ENCODE results near the gene SIK3.

Gene SIK3

DNA sequence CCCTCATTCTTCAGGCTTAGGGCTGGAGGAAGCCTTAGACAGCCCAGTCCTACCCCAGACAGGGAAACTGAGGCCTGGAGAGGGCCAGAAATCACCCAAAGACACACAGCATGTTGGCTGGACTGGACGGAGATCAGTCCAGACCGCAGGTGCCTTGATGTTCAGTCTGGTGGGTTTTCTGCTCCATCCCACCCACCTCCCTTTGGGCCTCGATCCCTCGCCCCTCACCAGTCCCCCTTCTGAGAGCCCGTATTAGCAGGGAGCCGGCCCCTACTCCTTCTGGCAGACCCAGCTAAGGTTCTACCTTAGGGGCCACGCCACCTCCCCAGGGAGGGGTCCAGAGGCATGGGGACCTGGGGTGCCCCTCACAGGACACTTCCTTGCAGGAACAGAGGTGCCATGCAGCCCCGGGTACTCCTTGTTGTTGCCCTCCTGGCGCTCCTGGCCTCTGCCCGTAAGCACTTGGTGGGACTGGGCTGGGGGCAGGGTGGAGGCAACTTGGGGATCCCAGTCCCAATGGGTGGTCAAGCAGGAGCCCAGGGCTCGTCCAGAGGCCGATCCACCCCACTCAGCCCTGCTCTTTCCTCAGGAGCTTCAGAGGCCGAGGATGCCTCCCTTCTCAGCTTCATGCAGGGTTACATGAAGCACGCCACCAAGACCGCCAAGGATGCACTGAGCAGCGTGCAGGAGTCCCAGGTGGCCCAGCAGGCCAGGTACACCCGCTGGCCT lies 267.9 kb downstream of the SIK3 start:
- no peak overlapping the region for H3K27ac ChIP-seq
- H3K9ac ChIP-seq (ENCODE audit: insufficient read length), result no peak overlapping the region
- no peaks in the 10 kb centered on the region for H3K36me3 ChIP-seq (ENCODE audit: insufficient read depth, low read length)
- H3K4me3 ChIP-seq, result no peak overlapping the region
- no peak for TF ChIP-seq POLR2AphosphoS5 (IDR thresholded peaks at IDR 0.05; ENCODE audit: borderline replicate concordance, low read depth, low read length)
- no peak for TF ChIP-seq EZH2 (IDR thresholded peaks at IDR 0.05)
- no peak for TF ChIP-seq FOXP2 (optimal IDR thresholded peaks at IDR 0.05; ENCODE audit: control extremely low read depth, extremely low read length, insufficient read depth)
- DNase-seq (ENCODE audit: low read depth, low spot score), result no peak
- no peaks in the 10 kb centered on the region for H3K9me3 ChIP-seq (ENCODE audit: low read depth, low read length)

GRCh38 chr11:116829525-116830183 lies 268.6 kb downstream of the SIK3 start, which contains the start of gene APOC3:
Gene APOC3 (plus strand): TSS chr11:116829907. CDS start chr11:116830583, 676 bp downstream.
- no peak for TF ChIP-seq POLR2AphosphoS5 (IDR thresholded peaks at IDR 0.05; ENCODE audit: borderline replicate concordance, low read depth, low read length)
- no peak for TF ChIP-seq FOXP2 (optimal IDR thresholded peaks at IDR 0.05; ENCODE audit: control extremely low read depth, extremely low read length, insufficient read depth)
- TF ChIP-seq EZH2 (IDR thresholded peaks at IDR 0.05), result no peak

DNA sequence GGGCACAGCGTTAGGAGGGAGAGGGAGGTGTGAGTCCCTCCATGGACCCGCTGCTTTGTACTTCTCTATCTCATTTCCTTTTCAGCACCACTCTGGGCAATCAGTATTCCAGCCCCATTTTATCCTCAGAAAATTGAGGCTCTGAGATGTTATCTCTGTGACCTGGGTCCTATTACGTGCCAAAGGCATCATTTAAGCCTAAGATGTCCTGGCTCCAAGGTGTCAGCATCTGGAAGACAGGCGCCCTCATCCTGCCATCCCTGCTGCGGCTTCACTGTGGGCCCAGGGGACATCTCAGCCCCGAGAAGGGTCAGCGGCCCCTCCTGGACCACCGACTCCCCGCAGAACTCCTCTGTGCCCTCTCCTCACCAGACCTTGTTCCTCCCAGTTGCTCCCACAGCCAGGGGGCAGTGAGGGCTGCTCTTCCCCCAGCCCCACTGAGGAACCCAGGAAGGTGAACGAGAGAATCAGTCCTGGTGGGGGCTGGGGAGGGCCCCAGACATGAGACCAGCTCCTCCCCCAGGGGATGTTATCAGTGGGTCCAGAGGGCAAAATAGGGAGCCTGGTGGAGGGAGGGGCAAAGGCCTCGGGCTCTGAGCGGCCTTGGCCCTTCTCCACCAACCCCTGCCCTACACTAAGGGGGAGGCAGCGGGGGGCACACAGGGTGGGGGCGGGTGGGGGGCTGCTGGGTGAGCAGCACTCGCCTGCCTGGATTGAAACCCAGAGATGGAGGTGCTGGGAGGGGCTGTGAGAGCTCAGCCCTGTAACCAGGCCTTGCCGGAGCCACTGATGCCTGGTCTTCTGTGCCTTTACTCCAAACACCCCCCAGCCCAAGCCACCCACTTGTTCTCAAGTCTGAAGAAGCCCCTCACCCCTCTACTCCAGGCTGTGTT lies 269.4 kb downstream of the SIK3 start:
- Histone ChIP-seq H3K9ac (ENCODE audit: insufficient read length) (no peak overlapping the region), H3K36me3 (ENCODE audit: insufficient read depth, low read length) (no peaks in the 10 kb centered on the region), H3K9me3 (ENCODE audit: low read depth, low read length) (no peaks in the 10 kb centered on the region), H3K27ac (no peak overlapping the region), H3K4me3 (no peak overlapping the region)
- TF ChIP-seq POLR2AphosphoS5 (IDR thresholded peaks at IDR 0.05; ENCODE audit: borderline replicate concordance, low read depth, low read length), result no peak
- TF ChIP-seq FOXP2 (optimal IDR thresholded peaks at IDR 0.05; ENCODE audit: control extremely low read depth, extremely low read length, insufficient read depth), result no peak
- no peak for TF ChIP-seq EZH2 (IDR thresholded peaks at IDR 0.05)
- no peak for DNase-seq (ENCODE audit: low read depth, low spot score)

More at GRCh38 chr11:116829525-116830183, 268.6 kb downstream of the SIK3 start, which contains the start of gene APOC3:
- Histone ChIP-seq H3K9ac (ENCODE audit: insufficient read length) (no peak within 1 kb of the TSS), H3K27ac (no peak within 1 kb of the TSS), H3K9me3 (ENCODE audit: low read depth, low read length) (no peaks in the 10 kb centered on the region), H3K36me3 (ENCODE audit: insufficient read depth, low read length) (no peaks in the 10 kb centered on the region), H3K4me3 (no peak within 1 kb of the TSS)
- no peak for DNase-seq (ENCODE audit: low read depth, low spot score)

- no peak overlapping the region for H3K9ac ChIP-seq (ENCODE audit: insufficient read length)
- no peak overlapping the region for H3K27ac ChIP-seq
- TF ChIP-seq FOXP2 (optimal IDR thresholded peaks at IDR 0.05; ENCODE audit: control extremely low read depth, extremely low read length, insufficient read depth) (no peak), POLR2AphosphoS5 (IDR thresholded peaks at IDR 0.05; ENCODE audit: borderline replicate concordance, low read depth, low read length) (no peak), EZH2 (IDR thresholded peaks at IDR 0.05) (no peak)
- no peaks in the 10 kb centered on the region for H3K9me3 ChIP-seq (ENCODE audit: low read depth, low read length)
- H3K4me3 ChIP-seq, result no peak overlapping the region
- no peaks in the 10 kb centered on the region for H3K36me3 ChIP-seq (ENCODE audit: insufficient read depth, low read length)
- no peak for DNase-seq (ENCODE audit: low read depth, low spot score)
Observed at GRCh38 chr11:116827461-116827860, 270.8 kb downstream of the SIK3 start.

- H3K9ac ChIP-seq (ENCODE audit: insufficient read length), result no peak overlapping the region
Observed at GRCh38 chr11:116826751-116827431, 271.3 kb downstream of the SIK3 start.

GRCh38 chr11:116825854-116826750 lies 272.1 kb downstream of the SIK3 start:
- Histone ChIP-seq H3K4me3 (no peak overlapping the region), H3K9ac (ENCODE audit: insufficient read length) (no peak overlapping the region), H3K36me3 (ENCODE audit: insufficient read depth, low read length) (no peaks in the 10 kb centered on the region), H3K9me3 (ENCODE audit: low read depth, low read length) (no peaks in the 10 kb centered on the region), H3K27ac (no peak overlapping the region)
- DNase-seq (ENCODE audit: low read depth, low spot score), result no peak
- no peak for TF ChIP-seq POLR2AphosphoS5 (IDR thresholded peaks at IDR 0.05; ENCODE audit: borderline replicate concordance, low read depth, low read length)
- TF ChIP-seq EZH2 (IDR thresholded peaks at IDR 0.05), result no peak
- no peak for TF ChIP-seq FOXP2 (optimal IDR thresholded peaks at IDR 0.05; ENCODE audit: control extremely low read depth, extremely low read length, insufficient read depth)

More at GRCh38 chr11:116826751-116827431, 271.3 kb downstream of the SIK3 start:
- Histone ChIP-seq H3K4me3 (no peak overlapping the region), H3K36me3 (ENCODE audit: insufficient read depth, low read length) (no peaks in the 10 kb centered on the region), H3K9me3 (ENCODE audit: low read depth, low read length) (no peaks in the 10 kb centered on the region), H3K27ac (no peak overlapping the region)
- DNase-seq (ENCODE audit: low read depth, low spot score), result no peak
- no peak for TF ChIP-seq FOXP2 (optimal IDR thresholded peaks at IDR 0.05; ENCODE audit: control extremely low read depth, extremely low read length, insufficient read depth)
- TF ChIP-seq EZH2 (IDR thresholded peaks at IDR 0.05), result no peak
- TF ChIP-seq POLR2AphosphoS5 (IDR thresholded peaks at IDR 0.05; ENCODE audit: borderline replicate concordance, low read depth, low read length), result no peak

DNA sequence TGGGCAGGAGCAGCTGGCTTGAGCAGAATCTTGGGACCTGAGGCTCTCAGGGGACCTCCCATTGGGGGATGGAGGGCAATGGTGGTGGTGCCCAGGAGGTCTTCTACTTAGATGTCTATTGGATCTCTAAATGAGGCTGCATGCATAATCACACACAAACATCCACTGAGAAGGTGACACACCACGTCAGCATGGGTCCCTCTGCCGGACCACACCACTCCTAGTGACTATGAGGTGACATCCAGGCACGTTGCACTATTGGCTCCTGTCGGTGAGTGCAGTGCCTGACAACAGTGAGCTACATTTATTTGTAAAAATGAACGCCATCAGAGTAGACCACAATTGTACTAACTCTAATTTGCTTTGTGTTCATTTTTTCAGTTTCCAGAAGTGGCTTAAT lies 272.8 kb downstream of the SIK3 start:
- Histone ChIP-seq H3K9ac (ENCODE audit: insufficient read length) (no peak overlapping the region), H3K9me3 (ENCODE audit: low read depth, low read length) (no peaks in the 10 kb centered on the region), H3K4me3 (no peak overlapping the region), H3K27ac (no peak overlapping the region), H3K36me3 (ENCODE audit: insufficient read depth, low read length) (no peaks in the 10 kb centered on the region)
- no peak for DNase-seq (ENCODE audit: low read depth, low spot score)
- TF ChIP-seq EZH2 (IDR thresholded peaks at IDR 0.05), result no peak
- TF ChIP-seq FOXP2 (optimal IDR thresholded peaks at IDR 0.05; ENCODE audit: control extremely low read depth, extremely low read length, insufficient read depth), result no peak
- TF ChIP-seq POLR2AphosphoS5 (IDR thresholded peaks at IDR 0.05; ENCODE audit: borderline replicate concordance, low read depth, low read length), result no peak

Measured in SK-N-MC (cell line).